NCI-H446 treated with DMSO at 0.1 percent for 48 hours (cell line): Measurements from ENCODE around the gene UTP25.
"Not testable (repeated sequence)": the region's sequence is repeated elsewhere in the genome, so short reads cannot be mapped to it uniquely, and the experiment has no call there.

Experiments used
- DNase-seq: peaks from one replicate; lab custom pipeline; 2025; lab: John Stamatoyannopoulos, UW

The UTP25 gene

GRCh38 chr1:209896346-209896745 lies 68.6 kb downstream of the UTP25 start:
- no peak for DNase-seq

- not testable (repeated sequence) for DNase-seq
Measured at GRCh38 chr1:209898271-209898670, 70.5 kb downstream of the UTP25 start.

GRCh38 chr1:209898851-209899250 lies 71.1 kb downstream of the UTP25 start:
- DNase-seq, result not testable (repeated sequence)

- no peak for DNase-seq
Measured at GRCh38 chr1:209899948-209900347, 72.2 kb downstream of the UTP25 start.

- no peak for DNase-seq
Measured at GRCh38 chr1:209900734-209901133, 73.0 kb downstream of the UTP25 start.

GRCh38 chr1:209901211-209901610 lies 73.4 kb downstream of the UTP25 start:
- DNase-seq, result no peak

GRCh38 chr1:209904774-209905173 lies 77.0 kb downstream of the UTP25 start:
- DNase-seq, result not testable (repeated sequence)
